ENCODE measurements around the gene FOLR1. TPM values are rescaled to one million over a fixed set of nuclear protein-coding genes. Genes with fewer than 3 reads are reported as not detected.

Gene FOLR1
- total RNA-seq, 1 donor from 2014 or later = 5.6 TPM

- Mint-ChIP-seq H3K27ac (peak overlapping the region; percentile 49), H3K4me3 (ENCODE audit: low read depth) (peak overlapping the region; percentile 26), H3K9me3 (ENCODE audit: low read depth) (no peaks in the 10 kb centered on the region), H3K4me1 (ENCODE audit: low read depth) (peaks cover 17% of the 10 kb centered on the region), H3K36me3 (ENCODE audit: insufficient read depth) (peaks cover 15% of the 10 kb centered on the region), H3K27me3 (no peaks in the 10 kb centered on the region)
- TF ChIP-seq, protein P1, sequence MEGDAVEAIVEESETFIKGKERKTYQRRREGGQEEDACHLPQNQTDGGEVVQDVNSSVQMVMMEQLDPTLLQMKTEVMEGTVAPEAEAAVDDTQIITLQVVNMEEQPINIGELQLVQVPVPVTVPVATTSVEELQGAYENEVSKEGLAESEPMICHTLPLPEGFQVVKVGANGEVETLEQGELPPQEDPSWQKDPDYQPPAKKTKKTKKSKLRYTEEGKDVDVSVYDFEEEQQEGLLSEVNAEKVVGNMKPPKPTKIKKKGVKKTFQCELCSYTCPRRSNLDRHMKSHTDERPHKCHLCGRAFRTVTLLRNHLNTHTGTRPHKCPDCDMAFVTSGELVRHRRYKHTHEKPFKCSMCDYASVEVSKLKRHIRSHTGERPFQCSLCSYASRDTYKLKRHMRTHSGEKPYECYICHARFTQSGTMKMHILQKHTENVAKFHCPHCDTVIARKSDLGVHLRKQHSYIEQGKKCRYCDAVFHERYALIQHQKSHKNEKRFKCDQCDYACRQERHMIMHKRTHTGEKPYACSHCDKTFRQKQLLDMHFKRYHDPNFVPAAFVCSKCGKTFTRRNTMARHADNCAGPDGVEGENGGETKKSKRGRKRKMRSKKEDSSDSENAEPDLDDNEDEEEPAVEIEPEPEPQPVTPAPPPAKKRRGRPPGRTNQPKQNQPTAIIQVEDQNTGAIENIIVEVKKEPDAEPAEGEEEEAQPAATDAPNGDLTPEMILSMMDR (IDR thresholded peaks at IDR 0.05; ENCODE audit: unreplicated experiment) = no peak
- DNase-seq (ENCODE audit: low spot score, unreplicated experiment) = no peak
Observed at GRCh38 chr11:72227316-72228228, 35.6 kb downstream of the FOLR1 start.

DNA sequence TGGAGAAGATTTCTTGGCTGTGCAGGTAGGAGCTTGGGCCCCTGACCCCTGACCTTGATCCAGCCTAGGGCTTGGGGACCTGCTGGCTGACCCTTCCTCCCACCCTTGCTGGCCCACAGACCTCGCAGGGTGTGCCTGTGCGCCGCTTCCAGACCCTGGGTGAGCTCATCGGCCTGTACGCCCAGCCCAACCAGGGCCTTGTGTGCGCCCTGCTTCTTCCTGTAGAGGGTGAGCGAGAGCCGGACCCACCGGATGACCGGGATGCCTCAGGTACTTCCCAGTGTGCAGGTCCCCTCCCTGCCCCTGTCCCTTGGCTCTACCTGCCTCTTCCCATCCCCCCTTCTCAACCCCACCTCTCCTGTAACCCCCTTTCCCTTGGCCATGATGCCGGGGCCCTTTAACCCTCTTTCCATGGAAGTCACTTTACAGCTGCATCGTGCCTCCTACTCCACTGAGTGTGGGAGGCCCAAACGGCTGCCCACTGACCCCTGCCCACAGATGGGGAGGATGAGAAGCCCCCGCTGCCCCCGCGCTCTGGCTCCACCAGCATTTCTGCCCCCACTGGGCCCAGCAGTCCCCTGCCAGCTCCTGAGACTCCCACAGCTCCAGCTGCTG, 36.4 kb downstream of the FOLR1 start:
- Mint-ChIP-seq H3K4me1 (ENCODE audit: low read depth) (peaks cover 14% of the 10 kb centered on the region), H3K27ac (no peak overlapping the region), H3K27me3 (no peaks in the 10 kb centered on the region), H3K4me3 (ENCODE audit: low read depth) (no peak overlapping the region), H3K36me3 (ENCODE audit: insufficient read depth) (peaks cover 15% of the 10 kb centered on the region), H3K9me3 (ENCODE audit: low read depth) (no peaks in the 10 kb centered on the region)
- no peak for DNase-seq (ENCODE audit: low spot score, unreplicated experiment)
- TF ChIP-seq, protein P1 (IDR thresholded peaks at IDR 0.05; ENCODE audit: unreplicated experiment) = peak; percentile 16

DNA sequence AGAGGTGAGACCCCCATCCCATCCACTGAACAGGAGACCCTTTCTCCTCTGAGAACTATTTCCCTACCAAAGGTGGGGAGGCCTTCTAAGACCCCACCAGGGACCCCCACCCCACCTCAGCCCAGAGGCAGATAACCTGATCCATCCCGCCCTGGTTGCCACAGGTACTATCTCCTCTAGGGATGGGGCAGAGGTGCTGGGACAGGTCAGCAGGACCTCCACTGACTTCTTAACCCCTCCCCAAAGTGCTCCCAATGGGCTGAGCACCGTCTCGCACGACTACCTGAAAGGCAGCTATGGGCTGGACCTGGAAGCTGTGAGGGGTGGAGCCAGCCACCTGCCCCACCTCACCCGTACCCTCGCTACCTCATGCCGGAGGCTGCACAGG, 36.9 kb downstream of the FOLR1 start:
- DNase-seq (ENCODE audit: low spot score, unreplicated experiment) = no peak
- TF ChIP-seq, protein P1 (IDR thresholded peaks at IDR 0.05; ENCODE audit: unreplicated experiment) = no peak
- Mint-ChIP-seq H3K27me3 (no peaks in the 10 kb centered on the region), H3K4me1 (ENCODE audit: low read depth) (peaks cover 14% of the 10 kb centered on the region), H3K9me3 (ENCODE audit: low read depth) (no peaks in the 10 kb centered on the region), H3K27ac (no peak overlapping the region), H3K4me3 (ENCODE audit: low read depth) (no peak overlapping the region), H3K36me3 (ENCODE audit: insufficient read depth) (peaks cover 19% of the 10 kb centered on the region)

GRCh38 chr11:72229336-72229924, 37.5 kb downstream of the FOLR1 start:
- no peaks in the 10 kb centered on the region for H3K27me3 Mint-ChIP-seq
- no peak overlapping the region for H3K4me3 Mint-ChIP-seq (ENCODE audit: low read depth)
- DNase-seq (ENCODE audit: low spot score, unreplicated experiment) = no peak
- TF ChIP-seq, protein P1 (IDR thresholded peaks at IDR 0.05; ENCODE audit: unreplicated experiment) = no peak
- no peak overlapping the region for H3K27ac Mint-ChIP-seq
- peaks cover 14% of the 10 kb centered on the region for H3K4me1 Mint-ChIP-seq (ENCODE audit: low read depth)
- H3K9me3 Mint-ChIP-seq (ENCODE audit: low read depth) = no peaks in the 10 kb centered on the region
- peaks cover 24% of the 10 kb centered on the region for H3K36me3 Mint-ChIP-seq (ENCODE audit: insufficient read depth)

Data from progenitor cell of endocrine pancreas (in vitro differentiated cells).